ENCODE measurements around the gene PDSS2. TPM values are rescaled to one million over a fixed set of nuclear protein-coding genes. Genes with fewer than 3 reads are reported as not detected.
"Not testable (repeated sequence)": the region's sequence is repeated elsewhere in the genome, so short reads cannot be mapped to it uniquely, and the experiment has no call there.

PDSS2 gene
- total RNA-seq, 1 experiment from 2014 or later, result 16.1 TPM

- no TSS peak for BruUV-seq (replicated peaks)
- H3K4me1 ChIP-seq (ENCODE audit: insufficient read depth, low read length, poor library complexity, severe bottlenecking), result no peaks in the 10 kb centered on the region
- ChIA-PET CTCF (no interaction called here), POLR2A (ENCODE audit: low non-redundant PET) (no interaction called here)
- no peak overlapping the region for H3K4me3 ChIP-seq (ENCODE audit: low read depth, low read length, poor library complexity, severe bottlenecking)
- H3K36me3 ChIP-seq (ENCODE audit: insufficient read depth, low read length, poor library complexity, severe bottlenecking), result no peaks in the 10 kb centered on the region
- intact Hi-C loops (cut with micrococcal nuclease; ENCODE audit: unreplicated experiment), result no loop called here
- H3K27me3 ChIP-seq (replicated peaks; ENCODE audit: insufficient read depth, low read depth, low read length, poor library complexity), result no peaks in the 10 kb centered on the region
- no peak for TF ChIP-seq EZH2 (IDR thresholded peaks at IDR 0.05; ENCODE audit: borderline replicate concordance, low read depth, low read length, poor library complexity, severe bottlenecking)
- DNase-seq (ENCODE audit: low spot score), result no peak
- no peak overlapping the region for H3K27ac ChIP-seq (ENCODE audit: low read depth, low read length, poor library complexity, severe bottlenecking)
- no peaks in the 10 kb centered on the region for H3K9me3 ChIP-seq (ENCODE audit: low read depth, low read length, poor library complexity, severe bottlenecking)
Measured at GRCh38 chr6:107369493-107369892, 89.9 kb downstream of the PDSS2 start.

- Histone ChIP-seq H3K27me3 (replicated peaks; ENCODE audit: insufficient read depth, low read depth, low read length, poor library complexity) (no peaks in the 10 kb centered on the region), H3K4me3 (ENCODE audit: low read depth, low read length, poor library complexity, severe bottlenecking) (no peak overlapping the region), H3K9me3 (ENCODE audit: low read depth, low read length, poor library complexity, severe bottlenecking) (no peaks in the 10 kb centered on the region), H3K4me1 (ENCODE audit: insufficient read depth, low read length, poor library complexity, severe bottlenecking) (no peaks in the 10 kb centered on the region), H3K36me3 (ENCODE audit: insufficient read depth, low read length, poor library complexity, severe bottlenecking) (no peaks in the 10 kb centered on the region), H3K27ac (ENCODE audit: low read depth, low read length, poor library complexity, severe bottlenecking) (no peak overlapping the region)
- ChIA-PET CTCF (no interaction called here), POLR2A (ENCODE audit: low non-redundant PET) (no interaction called here)
- no TSS peak for BruUV-seq (replicated peaks)
- intact Hi-C loops (cut with micrococcal nuclease; ENCODE audit: unreplicated experiment), result no loop called here
- no peak for TF ChIP-seq CTCF (conservative IDR thresholded peaks at IDR 0.05; ENCODE audit: low read depth, low read length)
- no peak for TF ChIP-seq EZH2 (IDR thresholded peaks at IDR 0.05; ENCODE audit: borderline replicate concordance, low read depth, low read length, poor library complexity, severe bottlenecking)
- DNase-seq (ENCODE audit: low spot score), result no peak
Measured at GRCh38 chr6:107368471-107368870, 90.9 kb downstream of the PDSS2 start.

- DNase-seq (ENCODE audit: low spot score); POLR2A ChIA-PET (ENCODE audit: low non-redundant PET); H3K36me3 ChIP-seq (ENCODE audit: insufficient read depth, low read length, poor library complexity, severe bottlenecking); H3K4me1 ChIP-seq (ENCODE audit: insufficient read depth, low read length, poor library complexity, severe bottlenecking); H3K27me3 ChIP-seq (replicated peaks; ENCODE audit: insufficient read depth, low read depth, low read length, poor library complexity); H3K27ac ChIP-seq (ENCODE audit: low read depth, low read length, poor library complexity, severe bottlenecking); H3K9me3 ChIP-seq (ENCODE audit: low read depth, low read length, poor library complexity, severe bottlenecking); BruUV-seq (replicated peaks); intact Hi-C loops (cut with micrococcal nuclease; ENCODE audit: unreplicated experiment); CTCF ChIA-PET; H3K4me3 ChIP-seq (ENCODE audit: low read depth, low read length, poor library complexity, severe bottlenecking): not testable (repeated sequence)
Measured at GRCh38 chr6:107364173-107364572, 95.2 kb downstream of the PDSS2 start.

GRCh38 chr6:107361753-107362604 lies 97.4 kb downstream of the PDSS2 start:
- BruUV-seq (replicated peaks), result no TSS peak
- no peaks in the 10 kb centered on the region for H3K9me3 ChIP-seq (ENCODE audit: low read depth, low read length, poor library complexity, severe bottlenecking)
- ChIA-PET POLR2A (ENCODE audit: low non-redundant PET) (no interaction called here), CTCF (no interaction called here)
- intact Hi-C loops (cut with micrococcal nuclease; ENCODE audit: unreplicated experiment), result no loop called here
- no peak overlapping the region for H3K27ac ChIP-seq (ENCODE audit: low read depth, low read length, poor library complexity, severe bottlenecking)
- H3K4me3 ChIP-seq (ENCODE audit: low read depth, low read length, poor library complexity, severe bottlenecking), result no peak overlapping the region
- H3K36me3 ChIP-seq (ENCODE audit: insufficient read depth, low read length, poor library complexity, severe bottlenecking), result no peaks in the 10 kb centered on the region
- TF ChIP-seq CTCF (conservative IDR thresholded peaks at IDR 0.05; ENCODE audit: low read depth, low read length) (no peak), EZH2 (IDR thresholded peaks at IDR 0.05; ENCODE audit: borderline replicate concordance, low read depth, low read length, poor library complexity, severe bottlenecking) (no peak)
- no peaks in the 10 kb centered on the region for H3K27me3 ChIP-seq (replicated peaks; ENCODE audit: insufficient read depth, low read depth, low read length, poor library complexity)
- DNase-seq (ENCODE audit: low spot score), result no peak
- H3K4me1 ChIP-seq (ENCODE audit: insufficient read depth, low read length, poor library complexity, severe bottlenecking), result no peaks in the 10 kb centered on the region
